CD14-positive monocyte (primary cell): Measurements from ENCODE around the gene MAT2A. TPM values are rescaled to one million over a fixed set of nuclear protein-coding genes. Genes with fewer than 3 reads are reported as not detected.

Experiments used
- DNase-seq, 3 donors: peaks; one replicate each; pipeline ENCODE4 v3.0.0-alpha.2; 2011 to 2022
- H2AFZ ChIP-seq: 2 replicates; pipeline ENCODE4 v1.6.0; 2012; ENCODE audit warnings: mild to moderate bottlenecking, low read depth, low read length, inconsistent platforms; ENCODE audit not compliant: insufficient read depth, poor library complexity, severe bottlenecking
- H3K27ac ChIP-seq, 2 donors: 1 replicate in 1 of 2; 2 replicates in 1 of 2; pipeline ENCODE4 v1.5.1; 2012 to 2013; ENCODE audit warnings: low read length in 2 of 2, control low read depth in 1 of 2, inconsistent platforms in 1 of 2, low read depth in 1 of 2, mild to moderate bottlenecking in 1 of 2
- H3K27me3 ChIP-seq, 2 donors: one replicate each; pipeline versions ENCODE4 v1.6.0 to v1.6.1; 2011 to 2013; ENCODE audit warnings: low read length in 2 of 2; ENCODE audit not compliant: control insufficient read depth in 2 of 2, insufficient read depth in 2 of 2
- H3K36me3 ChIP-seq, 2 donors: replicated peaks in 1 of 2; 1 replicate in 1 of 2; 2 replicates in 1 of 2; pipeline versions ENCODE4 v1.5.1 to v1.6.1; 2012 to 2013; ENCODE audit warnings: low read length in 2 of 2, control low read depth in 1 of 2, inconsistent platforms in 1 of 2, mild to moderate bottlenecking in 1 of 2; ENCODE audit not compliant: insufficient read depth in 2 of 2, control insufficient read depth in 1 of 2
- H3K4me1 ChIP-seq, 2 donors: 1 replicate in 1 of 2; 2 replicates in 1 of 2; pipeline versions ENCODE4 v1.5.1 to v1.6.1; 2012 to 2013; ENCODE audit warnings: low read length in 2 of 2, control low read depth in 1 of 2, inconsistent platforms in 1 of 2, mild to moderate bottlenecking in 1 of 2, moderate library complexity in 1 of 2; ENCODE audit not compliant: insufficient read depth in 2 of 2, control insufficient read depth in 1 of 2
- H3K4me2 ChIP-seq: replicated peaks from 2 replicates; pipeline ENCODE3; 2012; ENCODE audit warnings: low read length, moderate library complexity, mild to moderate bottlenecking; ENCODE audit not compliant: poor library complexity, severe bottlenecking; ENCODE audit errors: extremely low read depth
- H3K4me3 ChIP-seq, 3 experiments: fragments of 200-600 bp in 1 of 3; sonication (generic) in 1 of 3; replicated peaks in 1 of 3; 1 replicate in 2 of 3; 2 replicates in 1 of 3; pipeline ENCODE4 v1.5.1; 2011 to 2013; ENCODE audit warnings: low read length in 3 of 3, mild to moderate bottlenecking in 3 of 3, control low read depth in 2 of 3, low read depth in 2 of 3, inconsistent platforms in 1 of 3, moderate library complexity in 1 of 3
- H3K79me2 ChIP-seq: 2 replicates; pipeline ENCODE4 v1.6.0; 2012; ENCODE audit warnings: mild to moderate bottlenecking, control low read depth, inconsistent platforms, low read length, moderate library complexity; ENCODE audit not compliant: insufficient read depth
- H3K9ac ChIP-seq: 2 replicates; pipeline ENCODE4 v1.6.0; 2017; ENCODE audit warnings: low read length, mild to moderate bottlenecking; ENCODE audit not compliant: insufficient read depth, poor library complexity, severe bottlenecking
- H3K9me3 ChIP-seq, 2 donors: replicated peaks in 1 of 2; 1 replicate in 1 of 2; 2 replicates in 1 of 2; pipeline versions ENCODE4 v1.5.1 to v1.6.1; 2012 to 2013; ENCODE audit warnings: low read length in 2 of 2, control low read depth in 1 of 2; ENCODE audit not compliant: control insufficient read depth in 1 of 2, insufficient read depth in 1 of 2
- H4K20me1 ChIP-seq: 2 replicates; pipeline ENCODE4 v1.6.0; 2012; ENCODE audit warnings: mild to moderate bottlenecking, low read length, control low read depth, moderate library complexity; ENCODE audit not compliant: insufficient read depth
- H3K27ac Mint-ChIP-seq, 7 donors: one replicate each; pipeline ENCODE4 v1.8.0; 2020; ENCODE audit warnings: mild to moderate bottlenecking in 7 of 7, mixed read lengths in 7 of 7, moderate library complexity in 6 of 7, inconsistent platforms in 2 of 7
- H3K27me3 Mint-ChIP-seq, 3 donors: one replicate each; pipeline ENCODE4 v1.8.0; 2021 to 2022; ENCODE audit warnings: low read depth in 3 of 3, mild to moderate bottlenecking in 3 of 3, mixed read lengths in 3 of 3, moderate library complexity in 3 of 3, inconsistent platforms in 1 of 3
- H3K36me3 Mint-ChIP-seq, 2 donors: one replicate each; pipeline ENCODE4 v1.8.0; 2020; ENCODE audit warnings: mixed read lengths in 2 of 2, inconsistent platforms in 1 of 2, mild to moderate bottlenecking in 1 of 2
- H3K4me1 Mint-ChIP-seq: one replicate; pipeline ENCODE4 v1.8.0; 2020; ENCODE audit warnings: mild to moderate bottlenecking, mixed read lengths
- H3K4me3 Mint-ChIP-seq, 2 donors: one replicate each; pipeline ENCODE4 v1.8.0; 2020; ENCODE audit warnings: mild to moderate bottlenecking in 2 of 2, mixed read lengths in 2 of 2, moderate library complexity in 1 of 2
- H3K9me3 Mint-ChIP-seq, 7 donors: one replicate each; pipeline ENCODE4 v1.8.0; 2020 to 2022; ENCODE audit warnings: mixed read lengths in 7 of 7, mild to moderate bottlenecking in 6 of 7, moderate library complexity in 6 of 7, inconsistent platforms in 2 of 7
- CTCF ChIP-seq: fragments of 200-600 bp; IDR thresholded peaks from one replicate; pipeline ENCODE4 v1.8.0; 2022; ENCODE audit warnings: antibody characterized with exemption, mild to moderate bottlenecking
- WGBS: methylation state at CpG from one replicate; pipeline ENCODE4 v1.1.5; 2013; ENCODE audit warnings: missing lambda C conversion rate; ENCODE audit not compliant: insufficient coverage; 5-methylcytosine and 5-hydroxymethylcytosine counted together
- intact Hi-C, 2 donors: fragments of 100-400 bp; cut with micrococcal nuclease; formaldehyde crosslinking; loops; one replicate each; pipeline versions ENCODE4 v1.15.0 to v1.15.1; 2023
- polyA plus RNA-seq, 3 donors: library from polyadenylated mRNA; depleted of rRNA in 1 of 3; unstranded in 2 of 3; stranded (reverse) in 1 of 3; fragments of 300-500 nt in 2 of 3; fragments of >200 nt in 1 of 3; fragmentation: Illumina TruSeq in 2 of 3; gene quantifications; 1 replicate in 2 of 3; 2 replicates in 1 of 3; pipeline ENCODE4 v1.2.3, GENCODE V29; 2012 to 2021

The MAT2A gene
- polyA plus RNA-seq, 3 donors, result 97.0 to 454 (median 117) TPM

DNA sequence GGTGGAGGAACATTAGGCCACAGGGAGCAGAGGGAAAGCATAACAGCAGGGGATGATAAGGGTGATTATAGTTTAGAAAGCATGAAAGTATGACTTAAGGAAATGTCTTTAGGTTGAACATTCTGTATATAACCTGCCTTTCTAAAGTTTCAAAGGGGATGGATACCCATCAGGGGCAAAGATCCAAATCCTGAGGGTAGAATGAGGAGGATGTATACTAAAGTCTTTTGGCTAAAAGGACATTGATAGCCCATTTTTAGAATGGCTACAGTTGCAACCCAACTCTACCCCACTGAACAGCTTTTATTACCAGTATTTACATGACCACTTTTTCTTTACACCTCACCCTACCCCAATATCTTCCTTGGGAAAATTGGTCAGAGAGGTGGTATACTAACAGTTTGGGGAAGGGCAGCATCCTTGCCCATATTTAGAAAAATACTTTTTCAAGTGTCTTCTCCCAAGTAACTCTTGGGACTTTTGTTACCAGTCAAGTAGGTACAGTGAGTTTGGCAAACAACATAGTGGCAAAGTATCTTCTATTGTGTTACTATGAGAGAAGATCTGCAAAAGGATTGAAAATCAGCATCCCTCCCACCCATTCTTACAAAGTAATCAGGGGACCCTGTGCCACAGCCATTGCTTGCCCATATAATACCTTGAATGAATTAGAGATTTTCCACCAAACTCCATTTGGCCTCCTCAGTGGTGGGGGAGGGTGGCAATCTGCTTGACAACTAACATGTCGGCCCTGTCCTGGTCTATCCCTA is 8.3 kb downstream of the MAT2A start:
- H3K9me3 ChIP-seq, result no peaks in the 10 kb centered on the region
- Mint-ChIP-seq H3K27me3 (peaks cover 0 to 2% (median 0%) of the 10 kb centered on the region in 3 donors), H3K36me3 (peaks cover 56 to 81% of the 10 kb centered on the region in 2 donors), H3K9me3 (no peaks in the 10 kb centered on the region), H3K4me1 (peaks cover 31% of the 10 kb centered on the region), H3K4me3 (no peak overlapping the region), H3K27ac (peak overlapping the region in 5 of 7 donors; percentile 4 to 66 (median 40))
- intact Hi-C loops, result no loop called here
- peaks cover 48% of the 10 kb centered on the region for H4K20me1 ChIP-seq
- no CpG with 5 or more reads among the region's 1 CpG for WGBS
- no peak for DNase-seq
- H3K4me2 ChIP-seq, result no peak overlapping the region
- H3K27ac ChIP-seq, result no peak overlapping the region
- H3K4me3 ChIP-seq, result no peak overlapping the region
- TF ChIP-seq CTCF, result no peak
- peaks cover 19 to 27% of the 10 kb centered on the region in 2 donors for H3K4me1 ChIP-seq
- H3K79me2 ChIP-seq, result peaks cover 13% of the 10 kb centered on the region
- peaks cover 46 to 84% of the 10 kb centered on the region in 2 donors for H3K36me3 ChIP-seq
- H3K9ac ChIP-seq, result no peak overlapping the region
- no peaks in the 10 kb centered on the region for H3K27me3 ChIP-seq
- no peak overlapping the region for H2AFZ ChIP-seq

- peaks cover 0 to 2% (median 0%) of the 10 kb centered on the region in 3 donors for H3K27me3 Mint-ChIP-seq
- H3K9me3 Mint-ChIP-seq, result no peaks in the 10 kb centered on the region
- Histone ChIP-seq H3K27me3 (no peaks in the 10 kb centered on the region), H3K27ac (no peak overlapping the region), H3K79me2 (peaks cover 6% of the 10 kb centered on the region), H4K20me1 (peaks cover 41% of the 10 kb centered on the region), H3K36me3 (peaks cover 45 to 84% of the 10 kb centered on the region in 2 donors), H3K9ac (no peak overlapping the region), H3K9me3 (no peaks in the 10 kb centered on the region), H3K4me1 (peaks cover 19 to 27% of the 10 kb centered on the region in 2 donors), H3K4me3 (no peak overlapping the region), H3K4me2 (no peak overlapping the region), H2AFZ (no peak overlapping the region)
- no peak for TF ChIP-seq CTCF
- H3K4me1 Mint-ChIP-seq, result peaks cover 28% of the 10 kb centered on the region
- peak overlapping the region in 5 of 7 donors; percentile 47 to 82 (median 74) for H3K27ac Mint-ChIP-seq
- no peak for DNase-seq
- peaks cover 56 to 81% of the 10 kb centered on the region in 2 donors for H3K36me3 Mint-ChIP-seq
- WGBS, result 80% methylated on average over 3 of the region's 6 CpGs
- H3K4me3 Mint-ChIP-seq, result no peak overlapping the region
- intact Hi-C loops, result no loop called here
Measured at GRCh38 chr2:85547859-85548607, 9.1 kb downstream of the MAT2A start.
